GM19463 (cell line): Measurements from ENCODE around the gene GPRIN1.
"Not testable (repeated sequence)": the region's sequence is repeated elsewhere in the genome, so short reads cannot be mapped to it uniquely, and the experiment has no call there.

Source experiments
- ATAC-seq: cut with Tn5 transposase; IDR thresholded peaks from one replicate; pipeline ENCODE4 v1.9.1; 2021; ENCODE audit warnings: mild to moderate bottlenecking, moderate library complexity; ENCODE audit not compliant: unreplicated experiment

The GPRIN1 gene

DNA sequence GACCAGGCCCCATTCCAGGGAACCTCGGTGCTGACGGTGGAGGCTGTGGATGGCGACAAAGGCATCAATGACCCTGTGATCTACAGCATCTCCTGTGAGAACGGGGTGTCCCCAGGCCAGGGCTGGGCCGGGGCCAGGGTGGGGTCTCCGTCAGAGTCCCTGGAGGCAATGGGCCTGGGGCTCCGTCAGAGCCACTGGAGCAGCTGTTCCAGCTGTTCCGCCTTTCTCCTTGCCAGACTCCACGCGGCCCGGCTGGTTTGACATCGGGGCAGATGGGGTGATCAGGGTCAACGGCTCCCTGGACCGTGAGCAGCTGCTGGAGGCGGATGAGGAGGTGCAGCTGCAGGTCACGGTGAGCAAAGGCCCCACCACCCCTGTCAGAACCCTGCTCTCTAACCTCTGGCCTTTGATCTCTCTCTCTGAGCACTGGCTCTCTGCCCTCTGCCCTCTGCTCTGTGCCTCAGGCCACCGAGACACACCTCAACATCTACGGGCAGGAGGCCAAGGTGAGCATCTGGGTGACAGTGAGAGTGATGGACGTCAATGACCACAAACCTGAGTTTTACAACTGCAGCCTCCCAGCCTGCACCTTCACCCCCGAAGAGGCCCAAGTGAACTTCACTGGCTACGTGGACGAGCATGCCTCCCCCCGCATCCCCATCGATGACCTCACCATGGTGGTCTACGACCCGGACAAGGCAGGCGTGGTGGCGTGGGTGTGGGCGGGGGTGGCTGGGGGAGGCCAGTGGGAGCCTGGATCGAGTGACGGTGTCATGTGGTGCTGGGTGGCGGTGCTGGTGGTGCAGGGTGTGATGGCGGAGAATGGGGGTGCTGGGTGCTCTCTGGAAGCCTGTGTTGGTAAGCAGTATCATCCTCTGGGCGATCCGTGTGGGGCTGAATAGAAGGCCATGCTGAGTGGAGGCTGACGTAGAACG, 34.2 kb downstream of the GPRIN1 start:
- ATAC-seq = no peak

DNA sequence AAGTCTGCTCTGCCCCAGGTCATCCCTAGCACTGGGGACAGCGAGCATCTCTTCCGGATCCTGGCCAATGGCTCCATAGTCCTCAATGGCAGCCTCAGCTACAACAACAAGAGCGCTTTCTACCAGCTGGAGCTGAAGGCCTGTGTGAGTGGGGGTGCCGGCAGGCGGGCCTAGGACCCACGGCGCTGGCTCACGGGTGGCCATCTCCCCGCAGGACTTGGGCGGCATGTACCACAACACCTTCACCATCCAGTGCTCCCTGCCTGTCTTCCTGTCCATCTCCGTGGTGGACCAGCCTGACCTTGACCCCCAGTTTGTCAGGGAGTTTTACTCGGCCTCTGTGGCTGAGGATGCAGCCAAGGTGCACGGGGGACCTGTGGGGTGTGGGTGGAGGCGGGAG, 34.9 kb downstream of the GPRIN1 start:
- ATAC-seq = no peak

DNA sequence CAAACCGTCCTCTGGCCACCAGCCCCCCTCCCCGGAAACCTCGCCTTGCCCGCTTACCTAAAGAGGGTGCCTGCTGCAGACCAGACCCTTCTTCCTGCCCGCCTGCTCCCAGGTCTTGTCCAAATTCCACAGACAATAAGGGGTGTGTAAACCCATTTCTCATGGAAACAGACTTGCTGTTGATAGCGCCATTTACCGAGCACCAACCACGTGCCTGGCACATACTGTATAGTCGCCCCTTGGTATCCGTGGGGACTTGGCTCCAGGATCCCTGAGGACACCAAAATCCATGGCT, 35.7 kb downstream of the GPRIN1 start:
- ATAC-seq = no peak

DNA sequence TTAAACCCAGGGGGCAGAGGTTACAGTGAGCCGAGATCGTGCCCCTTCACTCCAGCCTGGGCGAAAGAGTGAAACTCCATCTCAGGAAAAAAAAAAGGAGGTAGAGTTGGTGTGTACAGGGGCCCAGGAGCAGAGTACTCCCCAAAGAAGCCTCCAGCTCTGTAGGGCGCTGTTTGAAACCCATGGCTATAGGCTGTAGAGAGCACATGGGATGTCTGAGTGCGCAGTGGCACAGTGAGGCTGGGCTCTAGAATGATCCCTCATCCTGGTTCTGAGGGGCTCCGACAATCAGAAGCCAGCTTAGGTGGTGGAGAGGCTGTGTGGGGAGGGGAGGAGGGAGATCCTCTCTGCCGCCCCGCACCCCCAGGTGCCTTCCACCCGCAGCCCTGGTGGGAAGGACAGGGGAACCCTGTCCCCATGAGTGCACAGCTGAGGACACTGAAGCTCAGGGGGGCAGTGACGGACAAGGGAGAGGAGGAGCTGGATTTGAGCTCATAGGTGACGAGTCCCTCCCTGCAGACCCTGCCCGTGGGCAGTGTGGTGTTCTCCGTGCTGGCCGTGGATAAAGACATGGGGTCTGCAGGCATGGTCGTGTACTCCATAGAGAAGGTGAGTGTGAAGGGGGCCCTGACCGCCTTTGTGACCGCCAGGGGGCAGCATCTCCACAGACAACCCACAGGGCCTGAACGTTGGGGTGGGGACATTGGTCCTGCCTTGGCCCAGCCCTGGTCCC, 36.2 kb downstream of the GPRIN1 start:
- ATAC-seq = no peak

DNA sequence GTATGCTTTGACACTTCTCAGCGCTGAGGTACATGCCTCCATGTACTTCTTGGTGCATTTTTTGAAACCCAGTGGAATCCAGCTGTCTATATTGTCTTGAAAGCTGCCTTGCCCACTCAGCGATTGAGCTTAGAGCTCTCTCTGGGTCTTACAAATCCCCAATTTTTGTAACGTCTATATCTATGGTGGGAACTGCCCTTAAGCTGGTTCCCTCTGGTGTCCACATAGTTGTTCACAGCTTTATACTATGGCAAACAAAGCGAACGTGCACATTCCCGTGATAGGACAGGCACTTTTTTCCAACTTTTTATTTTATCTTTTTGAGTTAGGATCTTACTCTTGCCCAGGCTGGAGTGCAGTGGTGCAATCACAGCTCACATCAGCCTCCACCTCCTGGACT, 39.9 kb downstream of the GPRIN1 start:
- ATAC-seq = no peak

DNA sequence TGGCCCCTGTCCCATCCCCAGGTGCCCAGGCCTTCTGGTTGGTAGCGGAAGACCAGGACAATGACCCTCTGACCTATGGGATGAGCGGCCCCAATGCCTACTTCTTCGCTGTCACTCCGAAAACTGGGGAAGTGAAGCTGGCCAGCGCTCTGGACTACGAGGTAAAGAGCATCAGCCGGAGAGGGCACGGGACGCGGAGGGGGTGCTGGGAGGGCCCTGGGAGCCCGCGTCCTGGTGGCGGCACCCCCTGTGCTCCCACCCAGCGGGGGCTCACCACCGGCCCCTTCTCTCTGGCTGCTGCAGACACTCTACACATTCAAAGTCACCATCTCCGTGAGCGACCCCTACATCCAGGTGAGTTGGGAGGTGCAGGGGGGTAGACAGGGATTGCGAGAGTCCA, 41.3 kb downstream of the GPRIN1 start:
- ATAC-seq = no peak

DNA sequence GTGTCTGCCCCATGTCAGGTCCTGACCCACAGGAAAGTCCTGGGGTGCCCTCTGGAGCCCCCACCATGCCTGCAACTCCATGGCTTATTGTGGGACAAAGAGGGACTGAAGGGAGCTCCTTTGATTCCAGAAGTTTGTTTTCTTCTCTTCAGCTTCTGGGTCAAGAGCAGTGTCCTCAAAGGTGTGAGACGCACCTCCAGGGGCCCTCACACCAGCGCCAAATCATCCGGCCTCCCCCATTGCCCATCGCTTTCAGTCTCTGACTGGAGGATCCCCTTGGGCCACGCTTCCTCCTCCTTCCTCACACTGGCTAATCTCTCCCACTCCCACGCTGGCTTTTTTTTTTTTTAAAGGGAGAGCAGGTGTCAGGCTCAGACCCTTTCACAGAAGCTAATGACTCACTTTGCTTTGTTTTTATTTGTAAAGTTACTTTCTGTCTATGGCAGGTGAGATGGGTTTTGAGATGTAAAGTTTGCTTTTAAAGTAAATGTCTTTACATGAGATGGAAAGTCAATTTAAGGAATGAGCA, 44.1 kb downstream of the GPRIN1 start:
- ATAC-seq = no peak

DNA sequence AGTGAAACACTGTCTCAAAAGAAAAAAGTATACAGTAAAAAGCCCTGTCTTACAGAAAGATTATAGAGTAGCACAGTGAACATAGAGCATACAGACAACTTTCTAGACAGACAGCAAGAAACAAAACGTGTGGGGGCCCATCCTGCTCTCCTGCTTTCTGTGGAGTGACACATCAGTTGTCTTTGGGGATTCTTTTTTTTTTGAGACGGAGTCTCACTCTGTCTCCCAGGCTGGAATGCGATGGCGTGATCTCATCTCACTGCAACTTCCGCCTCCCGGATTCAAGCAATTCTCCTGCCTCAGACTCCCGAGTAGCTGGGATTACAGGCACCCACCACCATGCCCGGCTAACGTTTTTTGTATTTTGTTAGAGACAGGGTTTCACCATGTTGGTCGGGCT, 46.0 kb downstream of the GPRIN1 start:
- ATAC-seq = no peak

DNA sequence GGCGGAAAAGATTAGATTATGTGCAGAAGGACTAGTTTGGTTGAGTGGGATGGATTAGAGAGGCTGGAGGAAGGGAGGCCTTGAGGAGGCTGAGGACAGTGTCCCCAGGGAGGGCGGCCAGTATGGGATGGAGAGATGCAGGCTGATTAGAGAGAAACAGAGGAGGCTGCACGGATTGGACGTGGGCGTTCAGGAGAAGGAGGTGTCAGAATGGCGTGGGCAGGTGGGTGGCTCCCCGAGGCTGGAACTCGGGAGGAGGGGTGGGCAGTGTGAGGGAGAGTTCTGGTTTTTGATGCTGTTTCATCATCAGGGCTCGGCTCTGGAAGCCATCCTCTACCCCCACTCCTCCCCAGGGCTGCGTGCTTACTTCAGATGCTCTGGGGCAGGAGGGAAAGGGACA, 47.8 kb downstream of the GPRIN1 start:
- ATAC-seq = no peak

DNA sequence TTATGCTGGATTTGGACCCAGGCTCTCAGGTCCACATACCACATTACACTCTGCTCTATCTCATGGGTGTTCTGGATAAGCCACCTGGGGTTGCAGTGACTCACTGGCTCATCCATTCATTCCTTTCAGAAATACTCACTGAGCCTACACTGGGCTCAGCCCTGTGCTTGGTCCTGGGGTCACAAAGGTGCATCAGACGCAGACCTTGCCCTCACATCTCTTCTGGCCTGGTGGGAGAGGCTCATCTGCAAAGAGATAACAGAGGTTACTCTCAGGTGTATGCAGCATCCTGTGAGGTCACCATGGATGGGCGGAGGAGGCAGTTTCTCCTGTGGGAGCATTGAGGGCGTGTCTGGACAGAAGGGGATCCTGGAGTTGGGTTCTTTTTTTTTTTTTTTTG, 48.7 kb downstream of the GPRIN1 start:
- ATAC-seq = no peak

DNA sequence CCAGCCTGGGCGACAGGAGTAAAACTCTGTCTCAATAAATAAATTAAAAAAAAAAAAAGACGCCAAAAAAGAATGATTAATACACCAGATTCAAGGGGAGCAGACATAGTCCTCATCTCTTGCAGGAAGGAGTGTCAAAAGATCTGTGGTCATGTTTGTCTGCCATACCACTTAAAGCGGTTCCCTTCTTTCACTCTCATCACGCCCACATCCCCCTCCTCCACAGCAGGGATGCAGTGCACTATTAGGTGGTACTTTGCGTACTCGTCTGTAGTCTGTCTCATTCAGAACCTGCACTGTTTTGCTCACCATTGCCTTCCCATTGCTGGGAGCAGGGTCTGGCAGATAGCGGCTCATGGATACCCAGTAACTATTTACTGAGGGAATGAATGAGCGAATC, 49.6 kb downstream of the GPRIN1 start:
- ATAC-seq = no peak

DNA sequence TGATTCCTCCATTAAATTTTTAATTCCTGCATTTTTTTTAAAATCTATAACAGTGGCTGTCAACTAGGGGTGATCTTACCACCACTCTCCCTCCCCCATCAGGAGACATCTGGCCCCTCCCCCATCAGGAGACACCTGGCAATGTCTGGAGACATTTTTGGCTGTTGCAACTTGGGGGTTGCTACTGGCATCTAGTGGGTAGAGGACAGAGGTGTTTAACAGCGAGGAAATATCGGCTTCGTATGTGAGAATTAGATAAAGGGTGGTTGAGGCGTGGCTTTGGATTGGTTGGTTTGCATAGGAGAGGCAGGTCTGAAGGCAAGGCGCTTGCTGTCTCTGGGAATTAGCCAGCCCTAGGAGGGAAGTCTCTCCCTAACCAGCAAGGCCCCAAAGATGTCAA, 50.3 kb downstream of the GPRIN1 start:
- no peak for ATAC-seq

DNA sequence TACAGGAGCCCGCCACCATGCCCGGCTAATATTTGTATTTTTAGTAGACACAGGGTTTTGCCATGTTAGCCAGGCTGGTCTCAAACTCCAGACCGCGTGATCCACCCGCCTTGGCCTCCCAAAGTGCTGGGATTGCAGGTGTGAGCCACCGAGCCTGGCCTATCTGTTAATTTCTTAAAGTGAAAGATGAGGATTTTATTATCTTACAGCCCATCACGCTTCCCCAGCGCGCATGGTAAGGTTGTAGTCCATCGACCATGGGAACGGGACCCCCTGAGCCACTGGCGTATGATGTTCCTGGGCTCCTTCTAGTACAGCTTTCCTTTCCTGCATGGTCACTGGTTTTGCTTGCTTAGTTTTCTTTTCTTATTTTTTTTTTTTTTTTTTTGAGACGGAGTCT, 52.1 kb downstream of the GPRIN1 start:
- ATAC-seq = no peak

DNA sequence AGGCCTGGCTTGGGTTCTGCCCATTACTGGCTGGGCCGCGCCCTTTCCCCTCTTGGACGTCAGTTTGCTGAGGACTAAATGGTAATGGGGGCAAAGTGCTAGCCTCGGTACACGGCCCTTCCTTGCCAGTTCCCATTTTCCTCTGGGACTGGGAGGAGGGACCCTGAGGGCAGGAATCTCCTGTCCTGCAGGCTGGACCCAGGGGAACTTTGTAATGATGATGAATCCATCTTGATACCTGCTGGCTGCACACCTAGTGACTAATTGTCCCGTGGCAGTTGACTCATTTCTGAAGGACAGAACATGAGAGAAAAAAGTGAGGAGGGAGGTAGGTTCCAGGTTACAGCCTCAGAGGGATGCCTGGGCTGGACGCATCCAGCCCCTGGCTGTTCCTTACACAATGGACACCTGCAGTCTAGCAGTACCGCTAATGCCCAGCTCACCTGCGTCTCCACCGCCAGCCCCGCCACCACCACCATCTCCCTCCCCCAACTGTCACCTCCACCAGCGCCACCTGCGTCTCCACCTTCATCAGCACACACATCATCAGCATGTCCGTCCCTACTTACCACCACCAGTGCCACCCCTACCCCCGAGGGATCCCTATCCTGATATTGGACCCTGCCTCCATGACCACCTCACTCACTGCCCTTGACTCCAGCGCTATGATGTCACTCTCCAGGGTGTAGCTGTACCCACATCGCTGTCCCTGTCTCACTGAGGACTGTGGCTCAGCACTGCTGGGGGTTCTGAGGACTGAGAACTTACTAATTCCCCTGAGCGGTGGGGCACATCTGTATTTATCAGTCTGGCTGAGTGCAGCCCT, 56.5 kb downstream of the GPRIN1 start:
- ATAC-seq = no peak

DNA sequence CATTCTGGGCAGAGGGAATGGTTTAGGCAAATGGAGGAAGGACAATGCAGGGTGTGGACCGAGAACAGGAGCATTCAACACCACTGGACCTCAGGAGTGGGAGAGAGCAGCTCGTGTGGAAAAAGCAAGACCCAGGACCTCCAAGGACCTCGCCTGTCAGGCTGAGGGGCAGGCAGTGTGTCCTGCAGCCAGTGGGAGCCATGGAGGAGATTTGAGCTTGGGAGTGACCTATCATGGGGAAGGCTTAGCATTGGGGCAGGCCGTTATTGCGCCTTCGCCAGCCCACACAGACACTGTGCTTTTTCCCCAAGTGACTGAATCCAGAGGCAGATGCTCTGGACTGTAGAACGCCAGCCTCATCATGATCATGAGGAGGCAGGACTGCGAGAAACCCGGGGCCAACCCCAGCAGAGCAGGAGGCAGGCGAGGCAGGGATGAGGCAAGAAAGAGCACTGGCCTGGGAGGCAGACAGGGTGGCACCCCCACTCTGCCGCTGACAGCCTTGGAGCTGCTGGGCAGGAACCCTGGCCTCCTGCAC, 57.6 kb downstream of the GPRIN1 start:
- ATAC-seq = no peak

DNA sequence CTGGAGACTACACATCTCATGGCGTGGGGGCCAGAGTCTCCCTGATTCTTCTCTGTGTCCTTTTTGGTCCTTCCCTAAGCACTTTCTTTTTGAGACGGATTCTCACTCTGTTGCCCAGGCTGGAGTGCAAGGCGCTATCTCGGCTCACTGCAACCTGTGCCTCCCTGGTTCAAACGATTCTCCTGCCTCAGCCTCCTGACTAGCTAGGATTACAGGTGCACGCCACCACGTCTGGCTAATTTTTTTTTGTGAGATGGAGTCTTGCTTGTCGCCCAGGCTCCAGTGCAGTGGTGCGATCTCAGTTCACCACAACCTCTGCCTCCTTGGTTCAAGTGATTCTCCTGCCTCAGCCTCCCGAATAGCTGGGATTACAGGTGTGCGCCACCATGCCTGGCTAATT, 59.0 kb downstream of the GPRIN1 start:
- not testable (repeated sequence) for ATAC-seq

DNA sequence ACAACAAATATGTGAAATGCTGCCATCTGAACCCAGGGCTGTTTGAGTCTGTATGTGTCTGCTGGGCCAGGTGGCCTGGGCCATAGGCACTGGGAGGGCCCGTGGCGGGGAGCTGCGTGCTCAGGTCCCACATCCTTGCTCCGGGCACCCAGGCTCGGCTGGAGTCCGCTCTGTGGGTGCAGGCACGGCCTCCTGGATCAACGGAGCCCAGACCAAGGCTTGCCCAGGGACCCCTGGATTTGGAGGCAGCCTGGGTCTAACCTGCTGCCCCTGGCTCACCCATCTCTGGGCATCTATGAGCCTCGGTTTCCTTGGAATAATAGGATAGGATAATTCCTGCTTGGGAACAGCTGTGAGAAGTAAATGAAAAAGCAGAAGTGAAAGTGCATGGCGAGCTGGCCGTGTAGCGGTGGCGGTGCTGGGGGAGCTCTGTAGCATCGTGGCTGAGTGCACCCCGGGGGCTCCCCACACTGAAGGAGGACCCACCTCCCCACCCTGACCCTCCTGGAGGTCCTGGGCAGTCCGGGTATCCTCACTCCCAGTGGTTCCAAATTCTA, 59.6 kb downstream of the GPRIN1 start:
- ATAC-seq = no peak

DNA sequence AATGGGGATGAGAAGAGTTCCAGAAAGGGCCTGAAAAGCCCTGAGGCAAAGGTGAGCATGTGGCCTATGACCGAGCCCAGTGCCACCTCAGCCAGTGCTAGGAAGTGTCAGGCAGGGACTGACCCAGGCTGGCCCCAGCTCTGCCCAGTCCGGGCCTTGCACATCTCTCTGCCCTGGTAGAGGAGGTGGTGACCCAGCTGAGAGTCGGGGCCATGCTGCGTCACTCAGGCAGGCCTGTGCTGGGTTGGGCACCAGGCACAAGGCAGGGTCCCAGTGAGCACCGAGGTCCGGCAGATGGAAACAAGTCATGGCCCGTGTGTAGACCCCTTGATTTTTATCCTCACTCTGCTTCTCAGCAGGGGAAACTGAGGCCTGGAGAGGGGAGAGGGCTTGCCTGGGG, 60.1 kb downstream of the GPRIN1 start:
- no peak for ATAC-seq

DNA sequence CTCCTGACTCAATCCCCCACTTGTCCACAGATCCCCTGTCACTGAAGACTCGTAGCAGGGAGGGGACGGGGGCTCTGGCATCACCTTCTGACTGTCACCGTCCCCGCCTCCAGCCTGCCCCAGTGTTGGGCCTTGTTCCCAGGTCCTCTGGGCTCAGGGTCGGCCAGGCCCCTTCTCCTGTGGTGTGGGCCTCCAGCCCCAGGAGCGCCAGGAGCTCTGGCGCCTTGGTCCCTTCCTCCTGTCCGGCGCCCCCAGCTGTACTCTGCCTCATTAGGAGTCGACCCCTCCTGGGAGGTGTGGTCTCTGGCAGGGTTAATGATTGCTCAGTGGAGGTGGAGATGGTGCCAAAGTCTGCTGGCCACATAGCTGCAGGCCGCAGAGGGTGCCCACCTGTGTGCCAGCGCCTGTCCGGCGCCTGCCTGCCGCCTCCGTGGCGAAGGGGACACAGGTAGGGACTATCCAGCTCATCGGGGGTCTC, 61.0 kb downstream of the GPRIN1 start, which contains the start of gene CDHR2:
Gene CDHR2 (plus strand): TSS at position 376 of the 478 bp plus-strand sequence. CDS start 16,011 bp downstream, outside the sequence.
- no peak for ATAC-seq

DNA sequence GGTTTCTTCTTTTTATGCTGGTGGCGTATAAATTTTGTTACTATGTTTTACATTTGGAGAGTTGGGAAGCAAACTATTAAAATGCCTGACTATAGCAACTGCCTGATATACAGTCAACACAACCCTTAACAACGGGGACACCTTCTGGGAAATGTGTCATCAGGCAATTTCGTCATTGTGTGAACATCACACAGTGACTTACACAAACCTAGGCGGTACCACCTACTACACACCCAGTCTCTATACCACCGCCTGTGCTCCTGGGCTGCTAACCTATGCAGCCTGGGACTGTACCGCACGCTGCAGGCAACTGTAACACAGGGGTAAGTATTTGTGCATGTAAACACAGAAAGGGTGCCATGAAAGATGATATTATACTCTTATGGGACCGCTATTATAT, 62.2 kb downstream of the GPRIN1 start:
- no peak for ATAC-seq
